ENCODE data around the gene NCSTN.

DNA sequence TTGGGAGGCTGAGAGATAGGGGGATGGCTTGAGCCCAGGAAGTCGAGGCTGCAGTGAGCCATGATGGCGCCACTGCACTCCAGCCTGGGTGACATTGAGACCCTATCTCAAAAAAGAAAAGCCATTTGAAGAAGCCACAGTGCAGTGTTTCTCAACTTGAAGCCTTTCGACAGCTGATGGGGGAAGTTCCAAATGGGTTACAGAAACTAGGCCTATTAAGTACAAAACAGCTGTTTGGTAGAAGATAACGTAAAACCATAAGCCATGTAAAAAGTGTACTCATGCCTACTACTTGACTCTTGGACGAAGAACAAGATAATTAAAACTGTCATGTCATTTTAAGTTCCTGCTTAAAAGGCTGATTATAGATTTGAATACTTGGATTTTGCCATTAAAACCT lies 16.8 kb upstream of the NCSTN start:
- TF ChIP-seq, protein P1, sequence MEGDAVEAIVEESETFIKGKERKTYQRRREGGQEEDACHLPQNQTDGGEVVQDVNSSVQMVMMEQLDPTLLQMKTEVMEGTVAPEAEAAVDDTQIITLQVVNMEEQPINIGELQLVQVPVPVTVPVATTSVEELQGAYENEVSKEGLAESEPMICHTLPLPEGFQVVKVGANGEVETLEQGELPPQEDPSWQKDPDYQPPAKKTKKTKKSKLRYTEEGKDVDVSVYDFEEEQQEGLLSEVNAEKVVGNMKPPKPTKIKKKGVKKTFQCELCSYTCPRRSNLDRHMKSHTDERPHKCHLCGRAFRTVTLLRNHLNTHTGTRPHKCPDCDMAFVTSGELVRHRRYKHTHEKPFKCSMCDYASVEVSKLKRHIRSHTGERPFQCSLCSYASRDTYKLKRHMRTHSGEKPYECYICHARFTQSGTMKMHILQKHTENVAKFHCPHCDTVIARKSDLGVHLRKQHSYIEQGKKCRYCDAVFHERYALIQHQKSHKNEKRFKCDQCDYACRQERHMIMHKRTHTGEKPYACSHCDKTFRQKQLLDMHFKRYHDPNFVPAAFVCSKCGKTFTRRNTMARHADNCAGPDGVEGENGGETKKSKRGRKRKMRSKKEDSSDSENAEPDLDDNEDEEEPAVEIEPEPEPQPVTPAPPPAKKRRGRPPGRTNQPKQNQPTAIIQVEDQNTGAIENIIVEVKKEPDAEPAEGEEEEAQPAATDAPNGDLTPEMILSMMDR (IDR thresholded peaks at IDR 0.05) = no peak
- no peak for TF ChIP-seq POLR2AphosphoS5 (IDR thresholded peaks at IDR 0.05)

Measured in prostate gland (tissue), 2 donors.